ENCODE results near the gene SLC35F3. TPM values are rescaled to one million over a fixed set of nuclear protein-coding genes. Genes with fewer than 3 reads are reported as not detected.
"Not testable (repeated sequence)": the region's sequence is repeated elsewhere in the genome, so short reads cannot be mapped to it uniquely, and the experiment has no call there.

SLC35F3 gene
- total RNA-seq, 1 donor from 2014 or later: not detected

DNA sequence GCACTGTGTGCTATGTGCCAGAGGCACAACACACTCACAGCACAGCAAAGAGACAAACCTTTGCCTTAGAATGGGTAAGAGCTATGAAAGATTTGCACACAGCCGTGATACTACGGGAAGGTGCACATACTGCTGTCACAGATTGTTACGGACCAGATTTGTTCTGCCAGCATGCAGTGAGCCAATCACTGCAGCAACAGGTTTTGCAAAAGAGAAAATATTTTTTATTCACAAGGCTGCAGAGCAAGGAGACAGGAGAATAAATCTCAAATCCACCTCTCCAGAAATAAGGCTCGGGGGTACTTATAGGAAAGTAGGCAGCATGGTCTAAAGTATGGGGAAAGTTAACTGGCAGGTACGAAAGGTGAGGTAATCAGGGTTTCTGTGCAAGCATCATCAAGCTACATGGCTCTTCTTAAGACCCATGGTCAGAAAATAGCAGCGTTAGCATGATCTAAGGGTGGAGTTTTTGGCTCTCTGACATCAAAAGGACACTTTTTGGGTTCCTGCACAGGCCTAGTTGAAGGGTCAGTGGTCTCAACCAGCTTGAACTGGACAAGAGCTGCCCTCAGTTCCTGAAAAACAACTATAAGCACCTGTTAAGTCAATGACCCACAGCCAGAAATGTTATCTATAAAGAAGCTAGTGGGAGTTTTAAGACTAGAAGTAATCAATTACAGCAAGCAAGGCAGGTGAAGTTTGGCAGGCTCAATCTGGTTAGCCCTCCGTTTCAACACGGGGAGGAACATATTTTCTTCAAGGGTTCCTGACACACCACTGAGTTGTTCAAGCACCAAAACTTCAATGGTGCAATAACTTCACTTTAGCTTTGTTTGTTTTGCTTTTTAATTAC, 186.0 kb downstream of the SLC35F3 start:
- intact Hi-C loops (cut with micrococcal nuclease): no loop called here
- ATAC-seq (no peak), DNase-seq (no peak)

DNA sequence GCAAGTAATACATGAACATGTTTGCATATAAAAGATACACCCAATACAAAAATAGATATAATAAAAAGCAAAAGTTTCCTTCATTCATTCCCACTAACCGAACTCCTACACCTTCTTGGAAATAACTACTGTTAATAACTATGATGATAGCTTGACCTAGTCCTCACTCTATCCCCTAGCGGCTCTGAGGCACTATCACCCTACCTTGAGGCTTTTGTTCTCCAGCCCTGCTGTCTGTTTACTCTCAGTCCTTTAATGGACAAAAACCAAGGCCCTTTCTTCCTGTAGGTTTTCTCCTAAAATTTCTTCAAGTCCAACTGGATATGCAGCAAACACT, 186.6 kb downstream of the SLC35F3 start:
- DNase-seq: no peak
- intact Hi-C loops (cut with micrococcal nuclease): no loop called here
- ATAC-seq: no peak

DNA sequence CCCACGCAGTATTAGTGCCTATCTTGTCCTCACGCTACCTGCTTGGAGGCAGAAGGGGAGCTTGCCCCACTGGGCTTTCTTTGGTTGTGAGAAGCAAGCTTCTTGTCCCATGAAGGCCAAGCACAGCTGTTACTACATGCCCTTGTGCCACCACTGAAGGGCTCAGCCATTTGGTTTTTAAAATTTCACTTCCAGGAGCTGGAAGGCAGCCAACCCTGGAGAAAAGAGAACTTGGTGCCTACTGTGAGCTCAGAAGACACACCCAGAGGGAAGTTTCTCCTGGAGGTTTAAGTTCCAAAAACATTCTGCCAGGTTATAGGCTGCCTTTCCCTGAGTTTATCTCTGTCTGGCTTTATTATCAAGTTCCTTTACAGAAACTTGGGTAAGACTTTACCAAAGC, 187.4 kb downstream of the SLC35F3 start:
- ATAC-seq (no peak), DNase-seq (no peak)
- intact Hi-C loops (cut with micrococcal nuclease): no loop called here

DNA sequence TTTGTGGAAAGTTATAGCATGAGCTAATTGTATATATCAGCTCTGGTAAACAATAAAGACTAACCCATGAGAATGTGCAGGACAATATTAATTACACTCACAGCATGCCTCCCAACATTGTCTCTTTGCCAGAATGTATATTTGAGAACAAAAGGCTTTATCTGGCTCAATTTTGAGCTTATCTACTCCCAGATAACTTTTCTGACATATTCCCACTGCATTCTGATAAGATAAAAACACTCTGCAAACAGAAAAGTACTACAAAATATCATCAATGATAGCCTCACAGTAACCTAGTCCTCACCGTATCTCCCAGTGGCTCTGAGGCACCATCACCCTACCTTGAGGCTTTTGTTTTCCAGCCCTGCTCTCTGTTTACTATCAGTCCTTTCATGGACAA, 188.6 kb downstream of the SLC35F3 start:
- no peak for ATAC-seq
- no peak for DNase-seq
- intact Hi-C loops (cut with micrococcal nuclease): no loop called here

DNA sequence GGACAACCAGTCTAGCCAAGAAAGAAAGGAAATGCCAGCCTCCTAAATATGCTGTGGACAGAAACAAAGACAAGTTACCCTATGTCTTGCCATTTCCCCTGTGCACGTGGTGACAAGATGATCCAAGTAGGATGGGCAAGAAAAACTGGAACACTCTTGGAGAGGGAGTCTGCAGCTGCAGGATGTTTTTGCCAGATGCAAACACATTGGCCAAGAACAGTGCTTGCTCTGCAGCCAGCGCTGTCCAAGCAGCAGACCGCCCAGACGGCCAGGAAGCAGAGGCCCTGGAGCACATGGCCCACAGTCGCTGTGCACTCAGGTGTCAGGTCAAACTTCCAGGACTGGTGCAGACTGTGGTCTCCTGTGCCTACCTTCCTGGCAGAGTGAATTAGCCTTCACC, 189.3 kb downstream of the SLC35F3 start:
- intact Hi-C loops (cut with micrococcal nuclease): no loop called here
- ATAC-seq (peak; percentile 98), DNase-seq (peak; percentile 76)

DNA sequence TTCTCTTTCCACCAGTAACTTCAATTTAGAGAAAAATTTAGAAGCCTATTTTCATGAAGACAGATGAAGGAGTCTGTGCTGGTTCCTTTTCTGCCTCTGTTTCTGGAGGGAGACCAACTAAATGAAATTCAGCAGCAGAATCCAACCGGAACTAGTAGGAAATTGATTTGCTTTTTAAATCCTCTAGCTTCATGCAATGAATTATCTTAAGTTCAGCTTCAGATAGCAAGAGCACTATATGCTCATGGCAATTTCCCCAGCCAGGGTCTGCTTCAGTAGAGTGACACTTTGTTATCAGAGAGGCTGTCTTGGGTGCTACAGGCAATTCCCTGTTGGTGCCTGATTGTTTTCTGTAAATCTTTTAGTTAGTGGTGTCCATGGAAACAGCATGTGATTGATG, 189.7 kb downstream of the SLC35F3 start:
- intact Hi-C loops (cut with micrococcal nuclease): no loop called here
- ATAC-seq (peak; percentile 40), DNase-seq (no peak)

DNA sequence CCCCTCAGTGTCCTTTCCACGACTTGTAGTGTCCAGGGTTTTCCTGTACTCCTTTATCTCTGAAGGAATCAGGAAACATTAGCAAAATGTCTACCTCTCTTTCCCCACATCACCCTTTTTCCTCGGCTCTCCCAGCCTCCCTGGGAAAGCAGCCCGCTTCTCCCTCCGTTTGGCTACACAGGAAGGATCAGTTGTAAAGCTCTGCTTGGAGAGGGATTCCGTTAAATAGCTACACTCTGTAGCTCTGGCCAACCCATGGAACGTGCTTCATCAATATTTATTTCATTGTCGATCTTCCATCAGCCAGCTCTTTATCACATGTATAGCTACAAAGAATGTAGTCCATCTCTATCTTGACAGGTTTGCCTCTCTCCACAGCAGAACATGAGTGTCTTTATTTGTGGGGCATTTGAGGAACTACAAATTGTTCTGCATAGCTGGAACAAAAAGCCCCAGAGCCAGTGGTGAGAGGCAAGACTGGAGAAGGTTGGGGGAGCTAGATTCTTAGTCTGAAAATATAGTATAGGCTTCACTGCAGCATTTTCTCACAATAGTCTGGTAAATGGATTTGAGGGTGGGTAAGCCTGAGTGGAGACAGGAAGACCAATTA, 191.8 kb downstream of the SLC35F3 start:
- intact Hi-C loops (cut with micrococcal nuclease): no loop called here
- DNase-seq (no peak), ATAC-seq (no peak)

DNA sequence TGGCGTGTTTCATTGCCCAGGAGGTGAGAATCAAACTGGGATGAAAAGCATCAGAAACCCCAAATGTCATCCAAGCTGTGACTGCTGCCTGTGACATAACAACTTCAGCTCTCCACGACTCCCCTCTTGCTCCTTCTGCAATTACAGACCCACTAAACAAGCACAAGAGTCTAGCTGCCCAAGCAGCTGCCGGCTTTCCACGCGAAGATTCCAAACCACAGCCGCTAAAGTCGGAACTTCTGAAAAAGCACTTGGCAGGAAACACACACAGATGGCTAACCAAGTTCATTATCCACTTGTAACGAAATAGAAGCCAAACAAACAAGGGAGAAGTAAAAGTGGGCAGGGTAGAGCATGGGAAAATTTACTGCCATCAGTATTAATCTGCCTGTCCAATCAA, 198.1 kb downstream of the SLC35F3 start:
- DNase-seq (peak; percentile 38), ATAC-seq (peak; percentile 82)
- intact Hi-C loops (cut with micrococcal nuclease): no loop called here

DNA sequence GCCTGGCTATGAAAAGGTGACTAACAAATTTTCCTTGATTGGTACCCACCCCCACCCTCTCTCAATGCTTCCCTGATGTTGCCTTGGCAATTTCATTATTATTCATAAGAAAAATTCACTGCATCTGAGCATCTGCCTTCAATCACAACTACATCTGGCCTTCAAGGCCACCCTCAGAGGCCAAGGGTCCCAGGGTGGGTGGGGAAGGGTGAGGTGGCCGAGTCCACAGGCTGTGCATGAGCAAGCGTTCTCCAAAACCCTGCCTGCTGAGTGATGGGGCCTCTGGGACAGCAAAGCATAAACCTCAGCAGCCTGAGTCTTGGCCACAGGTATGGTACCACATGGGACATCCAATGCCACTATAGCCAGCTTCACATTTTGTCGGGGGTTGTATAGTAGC, 198.7 kb downstream of the SLC35F3 start:
- intact Hi-C loops (cut with micrococcal nuclease): no loop called here
- DNase-seq (no peak), ATAC-seq (peak; percentile 48)

DNA sequence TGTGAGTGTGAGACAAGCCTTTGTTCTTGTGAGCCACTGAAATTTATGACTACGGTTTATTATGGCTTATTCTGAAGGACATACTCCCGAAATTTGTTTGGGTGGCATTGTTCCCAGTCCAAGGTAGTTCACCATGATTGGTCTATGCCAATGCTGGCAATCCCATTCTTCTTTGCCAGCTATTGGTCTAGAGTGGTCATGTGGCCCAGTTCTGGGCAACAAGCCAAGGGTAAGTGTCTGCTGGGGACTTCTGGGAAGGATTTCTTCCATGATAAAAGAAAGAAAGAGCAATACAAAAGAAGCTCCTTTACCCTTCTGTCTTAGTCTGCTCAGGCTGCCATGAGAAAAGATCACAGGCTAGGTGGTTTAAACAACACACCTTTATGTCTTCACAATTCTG, 201.6 kb downstream of the SLC35F3 start:
- no peak for ATAC-seq
- no peak for DNase-seq
- intact Hi-C loops (cut with micrococcal nuclease): no loop called here

DNA sequence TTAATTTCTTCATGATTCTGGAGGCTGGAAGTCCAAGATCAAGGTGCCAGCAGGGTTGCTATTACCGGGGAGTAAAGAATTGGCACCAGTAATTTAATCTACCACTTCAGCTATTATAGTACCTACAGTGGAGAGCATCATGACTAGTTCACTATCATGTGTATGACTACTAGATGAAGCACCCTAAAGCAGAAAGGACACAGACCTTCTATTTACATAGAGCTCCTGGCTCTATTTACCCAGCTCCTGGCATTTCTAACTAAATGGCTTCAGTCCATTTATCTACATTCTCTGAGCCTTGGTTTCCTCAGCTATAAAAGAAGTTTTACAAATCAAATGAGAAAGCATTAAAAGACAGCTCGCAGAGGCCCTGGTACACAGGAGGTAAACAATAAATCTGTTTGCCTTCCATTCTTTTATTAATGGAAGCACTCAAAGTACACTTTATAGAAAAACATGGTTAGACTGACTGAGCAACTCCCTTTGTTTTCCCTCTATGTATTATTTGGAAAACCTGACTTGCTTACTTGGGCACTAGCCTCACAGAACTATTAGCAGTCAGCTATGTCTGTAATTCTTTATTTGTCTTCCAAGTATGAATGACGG, 203.0 kb downstream of the SLC35F3 start:
- ATAC-seq: no peak
- DNase-seq: no peak
- intact Hi-C loops (cut with micrococcal nuclease): no loop called here

DNA sequence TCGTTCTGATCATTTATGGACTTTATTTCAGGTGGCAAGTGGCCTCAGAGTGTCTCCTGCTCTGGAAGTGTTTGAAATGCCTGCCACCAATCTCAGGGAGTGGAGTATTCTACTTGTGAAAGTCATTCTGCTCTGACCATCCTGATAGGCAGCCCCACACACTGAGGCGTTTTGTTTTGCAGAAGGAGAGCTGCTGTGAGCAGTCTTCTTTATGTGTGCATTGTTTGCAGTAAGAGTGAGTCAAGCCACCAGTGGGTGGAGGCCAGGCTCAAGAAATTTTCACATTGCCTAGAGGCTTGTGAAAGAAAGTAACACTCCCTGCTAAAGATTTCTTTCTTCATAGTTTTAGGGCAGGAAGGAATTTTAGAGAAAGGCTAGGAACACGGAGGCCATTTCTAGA, 204.4 kb downstream of the SLC35F3 start:
- DNase-seq: no peak
- intact Hi-C loops (cut with micrococcal nuclease): no loop called here
- no peak for ATAC-seq

DNA sequence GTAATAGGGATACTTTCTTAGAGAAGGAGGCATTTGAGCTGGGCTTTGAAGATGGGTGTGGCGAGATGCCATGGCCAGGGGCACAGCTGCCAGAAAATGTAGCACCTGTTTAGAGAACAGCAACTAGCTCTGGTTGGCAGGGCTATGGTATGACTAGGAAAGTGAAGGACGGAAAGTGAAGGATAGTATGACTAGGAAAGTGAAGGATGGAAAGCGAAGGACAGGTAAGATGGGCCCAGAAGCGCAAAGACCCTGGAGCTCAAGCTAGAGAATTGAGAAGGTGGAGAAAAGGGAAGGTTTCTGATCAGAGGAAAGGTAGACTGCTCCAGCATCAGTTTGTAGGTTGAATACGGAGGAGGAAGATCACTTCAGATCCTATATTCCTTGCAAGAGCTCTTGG, 205.4 kb downstream of the SLC35F3 start:
- DNase-seq: no peak
- intact Hi-C loops (cut with micrococcal nuclease): no loop called here
- ATAC-seq: no peak

DNA sequence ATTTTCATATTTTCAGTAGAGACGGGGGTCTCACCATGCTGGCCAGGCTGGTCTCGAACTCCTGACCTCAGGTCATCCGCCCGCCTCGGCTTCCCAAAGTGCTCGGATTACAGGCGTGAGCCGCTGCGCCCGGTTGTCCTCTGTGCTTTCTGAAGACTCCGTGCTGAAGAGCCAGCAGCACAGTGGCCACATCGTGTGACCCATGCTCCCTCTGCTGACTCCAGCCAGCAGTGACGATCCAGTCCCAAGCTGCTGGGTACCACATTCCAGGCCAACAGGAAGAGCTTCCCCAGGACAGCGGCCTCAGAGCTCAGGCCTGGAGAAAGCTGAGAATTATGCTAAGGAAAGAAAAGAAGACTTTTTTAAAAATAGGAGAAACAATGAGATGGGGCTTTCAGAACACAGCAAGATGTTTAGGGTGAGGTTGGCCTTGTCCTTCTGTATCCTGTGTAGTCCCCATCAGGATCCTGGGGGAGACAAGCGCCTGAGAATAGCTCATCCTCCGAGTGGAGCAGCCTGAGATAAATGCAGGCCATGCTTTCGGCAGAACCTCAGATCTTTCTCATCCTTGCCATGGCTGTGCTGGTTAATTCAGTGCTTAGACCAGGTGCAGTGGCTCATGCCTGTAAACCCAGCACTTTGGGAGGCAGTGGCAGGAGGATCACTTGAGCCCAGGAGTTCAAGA, 207.1 kb downstream of the SLC35F3 start:
- ATAC-seq (peak; percentile 69), DNase-seq (peak; percentile 49)
- intact Hi-C loops (cut with micrococcal nuclease): no loop called here

DNA sequence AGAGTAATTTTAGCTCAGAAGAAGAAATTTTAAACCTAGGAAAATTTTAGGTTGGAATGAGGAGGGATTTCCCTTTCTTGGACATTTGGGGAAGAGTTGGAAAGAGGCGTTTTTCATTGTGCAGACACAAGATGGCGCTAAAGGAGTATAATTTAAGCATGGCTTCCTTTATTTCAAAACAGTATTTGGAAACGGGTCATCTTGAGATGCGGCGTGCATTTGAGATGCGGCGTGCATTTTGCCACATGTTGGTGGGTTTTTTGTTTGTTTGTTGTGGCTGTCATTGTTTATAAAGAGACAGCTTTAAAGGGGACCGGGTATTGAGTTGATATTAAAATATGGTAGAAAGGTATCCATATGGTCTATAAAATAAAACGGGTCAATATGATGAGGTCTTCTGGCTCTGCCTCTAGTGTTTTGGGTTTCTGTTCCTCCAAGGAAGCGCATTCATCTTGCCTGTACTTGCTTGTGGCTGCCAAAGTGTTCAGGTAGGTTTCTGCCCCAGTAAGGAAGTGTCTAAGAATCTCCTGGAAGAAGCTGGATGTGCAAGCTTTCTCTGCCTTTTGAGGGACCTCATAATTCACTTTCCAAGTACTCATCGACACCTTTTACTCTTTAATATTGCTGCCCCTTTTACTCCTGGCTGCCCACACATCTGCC, 210.3 kb downstream of the SLC35F3 start:
- DNase-seq (no peak), ATAC-seq (peak; percentile 29)
- intact Hi-C loops (cut with micrococcal nuclease): no loop called here

DNA sequence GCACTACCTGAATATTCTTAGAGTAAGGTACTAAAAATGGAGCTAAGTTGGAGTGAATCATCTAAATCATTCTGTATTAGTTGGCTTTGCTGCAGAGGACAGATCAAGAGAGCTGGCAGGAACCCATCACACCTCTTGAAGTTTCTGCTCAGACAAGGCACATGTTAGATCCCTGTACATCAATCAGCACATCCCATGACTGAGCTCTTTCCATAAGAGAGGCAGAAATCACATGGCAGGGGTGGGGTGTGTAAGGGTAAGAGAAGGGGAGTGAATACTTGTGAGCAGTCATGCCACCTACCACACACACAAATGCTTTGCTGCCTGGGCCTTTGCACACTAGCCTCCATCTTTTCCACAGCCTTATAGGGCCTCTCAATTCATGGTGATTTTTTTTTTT, 214.4 kb downstream of the SLC35F3 start:
- ATAC-seq: no peak

DNA sequence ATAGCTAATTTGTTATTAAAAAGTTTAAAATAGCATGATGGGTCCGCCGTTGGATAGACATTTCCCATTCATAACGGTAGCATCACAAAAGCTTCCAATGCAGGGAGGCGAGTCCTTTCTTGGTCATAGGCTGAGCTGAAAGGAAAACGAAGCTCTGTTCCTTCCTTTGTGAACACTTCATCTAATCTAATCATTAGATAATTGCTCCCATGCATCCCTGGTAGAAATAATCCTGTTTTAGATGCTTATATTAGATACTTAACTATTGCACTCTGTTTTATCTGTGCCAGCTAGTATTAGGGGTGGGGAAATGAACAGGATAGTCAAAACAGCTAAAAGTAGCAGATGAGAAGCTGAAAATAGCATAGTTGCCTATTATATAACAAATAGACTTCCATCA, 215.0 kb downstream of the SLC35F3 start:
- DNase-seq (no peak), ATAC-seq (no peak)
- intact Hi-C loops (cut with micrococcal nuclease): no loop called here

More for the DNA sequence above, 214.4 kb downstream of the SLC35F3 start:
- no peak for DNase-seq
- intact Hi-C loops (cut with micrococcal nuclease): no loop called here

DNA sequence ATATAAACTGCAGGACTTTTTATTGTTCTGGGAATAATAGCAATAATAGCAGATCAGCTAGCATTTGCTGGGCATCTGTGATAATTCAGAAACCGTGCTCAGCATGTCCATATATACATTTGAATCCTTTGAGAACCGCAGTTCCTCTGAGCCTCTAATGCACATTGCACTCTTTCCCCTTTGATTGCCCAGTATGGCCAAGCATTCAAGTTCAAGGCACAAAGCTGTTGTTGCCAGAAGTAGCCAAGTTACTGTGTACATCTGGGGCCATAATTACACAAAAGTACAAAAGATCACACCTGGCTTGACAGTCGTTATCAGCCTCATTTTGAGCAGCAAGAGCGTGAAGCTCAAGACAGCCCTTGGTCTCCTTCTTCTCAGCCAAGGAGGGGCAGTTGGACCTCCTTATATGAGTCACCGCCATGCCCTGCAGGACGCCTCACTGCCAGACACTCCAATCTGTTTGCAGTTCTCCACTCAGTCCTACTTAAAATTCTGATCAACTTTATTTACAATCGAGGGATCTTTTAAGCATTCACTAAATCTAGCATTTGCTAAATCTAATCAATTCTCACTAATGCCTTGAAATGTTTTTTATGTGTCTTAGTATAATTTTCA, 216.0 kb downstream of the SLC35F3 start:
- no peak for ATAC-seq
- no peak for DNase-seq
- intact Hi-C loops (cut with micrococcal nuclease): no loop called here

DNA sequence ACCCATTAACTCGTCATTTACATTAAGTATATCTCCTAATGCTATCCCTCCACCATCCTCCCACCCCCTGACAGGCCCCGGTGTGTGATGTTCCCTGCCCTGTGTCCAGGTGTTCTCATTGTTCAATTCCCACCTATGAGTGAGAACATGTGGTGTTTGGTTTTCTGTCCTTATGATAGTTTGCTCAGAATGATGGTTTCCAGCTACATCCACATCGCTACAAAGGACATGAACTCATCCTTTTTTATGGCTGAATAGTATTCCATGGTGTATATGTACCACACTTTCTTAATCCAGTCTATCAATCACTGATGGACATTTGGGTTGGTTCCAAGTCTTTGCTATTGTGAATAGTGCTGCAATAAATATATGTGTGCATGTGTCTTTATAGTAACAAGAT, 217.2 kb downstream of the SLC35F3 start:
- DNase-seq; intact Hi-C loops (cut with micrococcal nuclease); ATAC-seq: not testable (repeated sequence)

Data from left ventricle myocardium superior (tissue), 1 donor.